C4-2B (cell line): Measurements from ENCODE around the gene PLXNA1.

ENCODE experiments used
- H3K27ac ChIP-seq: fragments of 450-650 bp; 2 replicates; pipeline ENCODE4 v1.5.1; 2017
- ZFX ChIP-seq: fragments of 450-650 bp; IDR thresholded peaks from 2 replicates; pipeline ENCODE4 v1.6.1; 2017
- TF ChIP-seq, protein P1 (sequence below): fragments of 450-650 bp; conservative IDR thresholded peaks from 2 replicates; pipeline ENCODE4 v1.5.1; 2017; ENCODE audit warnings: mild to moderate bottlenecking

Gene PLXNA1

DNA sequence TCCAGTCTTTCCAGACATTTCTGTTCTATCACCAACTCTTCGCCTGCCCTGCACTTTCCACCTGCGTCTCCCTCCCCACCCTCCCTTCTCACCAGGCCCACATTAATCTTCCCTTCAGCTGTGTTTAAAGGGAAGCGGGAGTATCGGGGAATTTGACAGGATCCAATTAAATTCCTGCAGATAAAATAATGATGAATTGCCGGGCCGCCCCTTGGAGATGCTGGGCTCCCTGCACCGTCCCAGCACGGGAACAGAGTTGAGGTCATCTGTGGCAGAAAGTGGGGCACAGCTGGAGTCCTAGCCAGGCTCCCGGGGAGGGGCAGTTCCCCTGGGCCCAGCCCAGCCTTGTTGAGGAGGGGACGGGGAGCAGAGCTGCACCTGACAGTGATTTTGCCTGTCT lies 30.3 kb downstream of the PLXNA1 start:
- no peak for TF ChIP-seq ZFX
- TF ChIP-seq, protein P1, sequence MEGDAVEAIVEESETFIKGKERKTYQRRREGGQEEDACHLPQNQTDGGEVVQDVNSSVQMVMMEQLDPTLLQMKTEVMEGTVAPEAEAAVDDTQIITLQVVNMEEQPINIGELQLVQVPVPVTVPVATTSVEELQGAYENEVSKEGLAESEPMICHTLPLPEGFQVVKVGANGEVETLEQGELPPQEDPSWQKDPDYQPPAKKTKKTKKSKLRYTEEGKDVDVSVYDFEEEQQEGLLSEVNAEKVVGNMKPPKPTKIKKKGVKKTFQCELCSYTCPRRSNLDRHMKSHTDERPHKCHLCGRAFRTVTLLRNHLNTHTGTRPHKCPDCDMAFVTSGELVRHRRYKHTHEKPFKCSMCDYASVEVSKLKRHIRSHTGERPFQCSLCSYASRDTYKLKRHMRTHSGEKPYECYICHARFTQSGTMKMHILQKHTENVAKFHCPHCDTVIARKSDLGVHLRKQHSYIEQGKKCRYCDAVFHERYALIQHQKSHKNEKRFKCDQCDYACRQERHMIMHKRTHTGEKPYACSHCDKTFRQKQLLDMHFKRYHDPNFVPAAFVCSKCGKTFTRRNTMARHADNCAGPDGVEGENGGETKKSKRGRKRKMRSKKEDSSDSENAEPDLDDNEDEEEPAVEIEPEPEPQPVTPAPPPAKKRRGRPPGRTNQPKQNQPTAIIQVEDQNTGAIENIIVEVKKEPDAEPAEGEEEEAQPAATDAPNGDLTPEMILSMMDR: no peak
- no peak overlapping the region for H3K27ac ChIP-seq

DNA sequence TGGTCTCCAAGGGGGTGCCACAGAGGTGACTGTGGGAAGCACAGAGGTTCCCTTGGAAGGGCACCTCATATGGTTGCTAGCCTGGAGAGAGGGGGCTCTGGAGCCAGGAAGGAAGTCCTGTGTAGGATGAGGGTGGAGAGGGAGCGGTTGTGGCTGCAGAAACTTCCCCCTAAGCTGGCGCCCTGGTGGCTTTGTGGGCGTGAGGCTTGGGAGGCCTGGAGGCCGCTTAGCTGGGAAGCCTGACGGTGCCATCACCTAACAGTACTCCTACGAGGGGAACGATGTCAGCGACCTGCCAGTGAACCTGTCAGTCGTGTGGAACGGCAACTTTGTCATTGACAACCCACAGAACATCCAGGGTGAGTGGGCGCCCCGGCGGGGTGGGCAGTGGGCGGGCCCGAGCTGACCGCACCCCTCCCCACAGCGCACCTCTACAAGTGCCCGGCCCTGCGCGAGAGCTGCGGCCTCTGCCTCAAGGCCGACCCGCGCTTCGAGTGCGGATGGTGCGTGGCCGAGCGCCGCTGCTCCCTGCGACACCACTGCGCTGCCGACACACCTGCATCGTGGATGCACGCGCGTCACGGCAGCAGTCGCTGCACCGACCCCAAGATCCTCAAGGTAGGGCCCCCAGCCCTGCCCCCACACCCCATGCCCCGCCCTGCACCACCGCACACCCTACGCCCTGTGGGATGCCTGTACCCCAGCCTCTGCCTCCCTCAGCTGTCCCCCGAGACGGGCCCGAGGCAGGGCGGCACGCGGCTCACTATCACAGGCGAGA lies 31.0 kb downstream of the PLXNA1 start:
- no peak overlapping the region for H3K27ac ChIP-seq

DNA sequence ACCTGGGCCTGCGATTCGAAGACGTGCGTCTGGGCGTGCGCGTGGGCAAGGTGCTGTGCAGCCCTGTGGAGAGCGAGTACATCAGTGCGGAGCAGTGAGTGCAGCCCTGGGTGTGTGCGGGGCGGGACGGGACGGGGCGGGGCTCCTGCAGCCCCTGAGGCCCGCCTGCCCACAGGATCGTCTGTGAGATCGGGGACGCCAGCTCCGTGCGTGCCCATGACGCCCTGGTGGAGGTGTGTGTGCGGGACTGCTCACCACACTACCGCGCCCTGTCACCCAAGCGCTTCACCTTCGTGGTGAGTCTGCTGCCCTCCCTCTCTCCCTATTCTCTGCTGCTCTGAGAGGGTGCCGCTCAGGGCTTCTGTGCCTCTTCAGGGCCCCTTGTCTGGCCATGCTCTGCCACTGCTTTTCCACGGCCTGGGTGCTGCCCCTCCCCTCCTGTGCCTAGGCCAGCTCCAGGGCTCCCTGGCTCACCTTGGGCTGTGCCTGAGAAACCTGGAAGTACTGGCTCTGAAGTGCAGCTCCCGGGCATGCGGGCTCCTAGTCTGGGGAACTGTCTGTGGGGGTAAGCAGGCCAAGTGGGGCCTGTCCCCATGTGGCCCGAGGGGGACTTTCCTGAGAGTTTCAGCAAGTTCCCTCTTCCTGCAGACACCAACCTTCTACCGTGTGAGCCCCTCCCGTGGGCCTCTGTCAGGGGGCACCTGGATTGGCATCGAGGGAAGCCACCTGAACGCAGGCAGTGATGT lies 31.8 kb downstream of the PLXNA1 start:
- TF ChIP-seq, protein P1: no peak
- no peak overlapping the region for H3K27ac ChIP-seq

More for the DNA sequence above, 31.0 kb downstream of the PLXNA1 start:
- TF ChIP-seq ZFX: no peak
- TF ChIP-seq, protein P1: no peak

DNA sequence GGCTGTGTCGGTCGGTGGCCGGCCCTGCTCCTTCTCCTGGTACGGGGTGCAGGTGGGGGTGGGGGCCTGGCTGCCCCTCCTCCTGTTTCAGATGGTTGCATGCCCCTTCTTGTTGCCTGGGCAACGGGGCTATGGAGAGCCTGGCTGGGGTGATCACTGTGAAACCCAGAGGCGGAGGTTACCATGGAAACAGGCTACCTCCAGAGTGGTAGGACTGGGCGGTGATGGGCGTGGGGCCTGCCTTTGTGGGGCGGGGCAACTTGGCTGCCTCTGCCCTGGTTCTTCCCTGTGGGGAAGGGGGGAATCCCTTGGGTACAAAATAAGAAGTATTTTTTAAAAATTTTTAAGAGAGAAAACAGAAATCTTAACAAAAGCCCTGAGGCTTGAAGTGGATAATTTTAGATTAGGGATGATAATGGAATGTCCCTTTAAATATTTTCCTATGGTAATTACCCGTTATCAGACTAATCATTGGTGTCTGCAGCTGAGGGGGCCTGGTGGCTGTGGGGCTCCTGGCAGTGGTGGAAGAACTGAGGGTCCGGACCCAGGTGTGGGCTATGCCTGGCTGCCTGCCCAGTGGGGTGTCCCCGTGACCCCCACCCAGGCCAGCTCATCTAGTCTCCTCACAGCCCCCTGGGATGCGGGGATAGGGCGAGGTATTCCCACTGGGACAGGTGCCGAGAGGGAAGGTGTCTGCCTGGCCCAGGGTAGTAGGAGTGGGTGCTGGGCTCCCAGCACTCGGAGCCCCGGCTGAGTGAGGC lies 32.5 kb downstream of the PLXNA1 start:
- TF ChIP-seq, protein P1: no peak
- no peak for TF ChIP-seq ZFX
- H3K27ac ChIP-seq: no peak overlapping the region

DNA sequence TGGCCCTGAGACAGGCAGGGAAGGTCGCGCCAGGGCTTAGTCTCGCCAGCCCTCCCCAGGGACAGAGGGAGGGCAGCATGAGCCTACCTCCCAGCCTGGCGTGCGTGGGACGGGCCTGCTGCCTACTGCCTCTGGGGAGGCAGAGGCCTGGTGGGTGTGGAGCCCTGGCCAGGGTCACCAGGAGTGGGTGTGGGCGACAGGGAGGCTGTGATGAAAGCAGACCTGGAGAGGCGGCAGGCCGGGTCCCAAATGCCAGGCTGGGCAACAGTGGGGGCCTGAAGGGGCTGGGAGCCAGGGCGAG lies 33.1 kb downstream of the PLXNA1 start:
- TF ChIP-seq, protein P1: no peak
- TF ChIP-seq ZFX: no peak
- H3K27ac ChIP-seq: no peak overlapping the region

DNA sequence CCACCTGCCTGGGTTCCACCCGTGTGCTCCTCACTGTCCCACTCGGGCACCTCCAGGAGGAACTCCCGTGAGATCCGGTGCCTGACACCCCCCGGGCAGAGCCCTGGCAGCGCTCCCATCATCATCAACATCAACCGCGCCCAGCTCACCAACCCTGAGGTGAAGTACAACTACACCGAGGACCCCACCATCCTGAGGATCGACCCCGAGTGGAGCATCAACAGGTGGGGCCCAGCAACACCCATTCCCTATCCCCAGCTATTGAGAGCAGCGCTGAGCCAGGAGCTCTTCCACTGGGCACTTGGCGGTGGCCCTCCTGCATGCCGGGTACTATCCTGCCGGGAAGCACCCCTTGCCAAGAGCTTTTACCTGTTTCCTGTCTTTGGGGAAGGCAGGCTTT lies 33.5 kb downstream of the PLXNA1 start:
- no peak overlapping the region for H3K27ac ChIP-seq
- no peak for TF ChIP-seq ZFX
- TF ChIP-seq, protein P1: no peak

DNA sequence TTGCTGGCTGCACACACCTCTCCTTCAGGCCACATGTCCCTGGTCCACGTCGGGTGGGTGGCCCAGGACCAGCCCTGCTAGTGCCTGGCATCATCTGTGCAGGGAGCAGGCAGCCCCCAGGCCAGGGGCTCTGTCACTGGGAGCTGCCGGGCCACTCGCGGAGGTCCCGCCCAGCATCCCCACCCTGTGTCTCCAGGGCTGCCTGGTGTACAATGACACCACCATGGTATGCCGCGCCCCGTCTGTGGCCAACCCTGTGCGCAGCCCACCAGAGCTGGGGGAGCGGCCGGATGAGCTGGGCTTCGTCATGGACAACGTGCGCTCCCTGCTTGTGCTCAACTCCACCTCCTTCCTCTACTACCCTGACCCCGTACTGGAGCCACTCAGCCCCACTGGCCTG lies 34.3 kb downstream of the PLXNA1 start:
- no peak overlapping the region for H3K27ac ChIP-seq
- TF ChIP-seq, protein P1: no peak
- no peak for TF ChIP-seq ZFX
